Measurements from ENCODE around the gene PDE1C. TPM values are rescaled to one million over a fixed set of nuclear protein-coding genes. Genes with fewer than 3 reads are reported as not detected.

Gene PDE1C
- total and polyA plus RNA-seq, 2 of the 4 experiments (the other 2 are of a cell fraction): 14.2 to 61.5 TPM

GRCh38 chr7:31855530-31855929, 214.7 kb downstream of the PDE1C start:
- Histone ChIP-seq H4K91ac (ENCODE audit: insufficient read depth, low read depth, low read length) (no peak overlapping the region), H3K4me1 (ENCODE audit: control insufficient read depth, insufficient read depth, low read length) (peaks cover 1% of the 10 kb centered on the region; the same call in 1 of the 2 replicates), H3K9ac (ENCODE audit: low read depth, low read length) (no peak overlapping the region), H3K56ac (ENCODE audit: extremely low read depth, insufficient read depth, low read length) (no peak overlapping the region), H4K8ac (ENCODE audit: low read depth in 2 of 2, low read length in 2 of 2) (no peak overlapping the region), H3K79me1 (ENCODE audit: low read depth in 1 of 2, low read length in 2 of 2) (no peaks in the 10 kb centered on the region; a peak in 1 of 4 replicates), H3K9me1 (ENCODE audit: insufficient read depth, low read length) (no peaks in the 10 kb centered on the region; the same call in 1 of the 2 replicates), H3K27ac (ENCODE audit: insufficient read depth, low read length) (no peak overlapping the region), H3K36me3 (ENCODE audit: control insufficient read depth, insufficient read depth, low read length) (no peaks in the 10 kb centered on the region), H3K23ac (ENCODE audit: low read depth, low read length) (no peak overlapping the region), H2BK15ac (ENCODE audit: low read depth, low read length) (no peak overlapping the region), H3K4me2 (ENCODE audit: low read depth, low read length) (no peak overlapping the region), H3K4me3 (ENCODE audit: insufficient read depth, low read depth, low read length) (no peak overlapping the region), H2BK5ac (ENCODE audit: low read depth, low read length, poor library complexity, severe bottlenecking) (no peak overlapping the region), H3K9me3 (ENCODE audit: control insufficient read depth, insufficient read depth, low read length) (no peaks in the 10 kb centered on the region), H4K20me1 (ENCODE audit: insufficient read depth, low read length) (no peaks in the 10 kb centered on the region), H4K5ac (ENCODE audit: low read depth, low read length) (no peak overlapping the region), H2AFZ (replicated peaks; ENCODE audit: low read length, poor library complexity) (no peak overlapping the region), H3K18ac (ENCODE audit: low read depth, low read length) (no peak overlapping the region), H2BK120ac (ENCODE audit: low read depth, low read length) (no peak overlapping the region), H3K14ac (replicated peaks; ENCODE audit: low read depth, low read length) (no peak overlapping the region), H2AK9ac (replicated peaks; ENCODE audit: low read depth, low read length, poor library complexity) (no peak overlapping the region), H3K4ac (ENCODE audit: low read depth, low read length) (no peak overlapping the region), H2BK20ac (ENCODE audit: low read depth, low read length) (no peak overlapping the region), H2AK5ac (ENCODE audit: low read depth, low read length) (no peak overlapping the region), H3K27me3 (ENCODE audit: control insufficient read depth, insufficient read depth, low read length) (no peaks in the 10 kb centered on the region)
- dilution Hi-C loops (cut with HindIII; ENCODE audit: low sequenced_read_pairs, unreplicated experiment): no loop called here
- ChIA-PET CTCF (no interaction called here), POLR2A (ENCODE audit: unreplicated experiment) (interaction anchor here (0.6 kb wide), 1 partner anchor 132 kb away, joined by 4 read pairs; no protein-coding TSS in a partner anchor)
- DNase-seq (no peak), ATAC-seq (ENCODE audit: low read depth) (no peak)
- no CpG with 5 or more reads among the region's 1 CpG for WGBS, 2 experiments (ENCODE audit: extremely low coverage in 2 of 2, insufficient read length in 1 of 2)
- no TSS peak for BruUV-seq (replicated peaks)
- in situ Hi-C loops (cut with MboI; ENCODE audit: low sequenced_read_pairs): no loop called here
- no peak for TF ChIP-seq MXI1 (IDR thresholded peaks at IDR 0.05; ENCODE audit: borderline replicate concordance, low read depth, low read length)
- TF ChIP-seq NFE2L2 (IDR thresholded peaks at IDR 0.05; ENCODE audit: low read depth, low read length): no peak
- TF ChIP-seq BHLHE40 (IDR thresholded peaks at IDR 0.05; ENCODE audit: low read depth, low read length): no peak
- intact Hi-C loops (cut with micrococcal nuclease): no loop called here

Measured in IMR-90 (cell line).